Endothelial cell (in vitro differentiated cells): ENCODE results near the gene LGALS14. TPM values are rescaled to one million over a fixed set of nuclear protein-coding genes. Genes with fewer than 3 reads are reported as not detected.

ENCODE experiments used
- DNase-seq: peaks from one replicate; pipeline ENCODE4 v3.0.0; 2021; ENCODE audit warnings: low spot score
- H3K27ac Mint-ChIP-seq: one replicate; pipeline ENCODE4 v1.8.0; 2021; ENCODE audit warnings: mixed read lengths, inconsistent platforms; ENCODE audit not compliant: unreplicated experiment
- H3K27me3 Mint-ChIP-seq: one replicate; pipeline ENCODE4 v1.8.0; 2021; ENCODE audit warnings: mild to moderate bottlenecking, moderate library complexity, mixed read lengths, inconsistent platforms; ENCODE audit not compliant: unreplicated experiment
- H3K36me3 Mint-ChIP-seq: one replicate; pipeline ENCODE4 v1.8.0; 2021; ENCODE audit warnings: mild to moderate bottlenecking, low read depth, mixed read lengths, inconsistent platforms; ENCODE audit not compliant: unreplicated experiment
- H3K4me1 Mint-ChIP-seq: one replicate; pipeline ENCODE4 v1.8.0; 2021; ENCODE audit warnings: mild to moderate bottlenecking, mixed read lengths, inconsistent platforms; ENCODE audit not compliant: unreplicated experiment
- H3K4me3 Mint-ChIP-seq: one replicate; pipeline ENCODE4 v1.8.0; 2021; ENCODE audit warnings: mild to moderate bottlenecking, mixed read lengths, inconsistent platforms; ENCODE audit not compliant: unreplicated experiment
- H3K9me3 Mint-ChIP-seq: one replicate; pipeline ENCODE4 v1.8.0; 2021; ENCODE audit warnings: mixed read lengths, inconsistent platforms; ENCODE audit not compliant: unreplicated experiment
- CTCF ChIP-seq: fragments of 200-600 bp; sonication (generic); IDR thresholded peaks from one replicate; pipeline ENCODE4 v1.5.0; 2021; ENCODE audit warnings: antibody characterized with exemption; ENCODE audit not compliant: unreplicated experiment
- total RNA-seq: library from RNA; stranded (reverse); fragmentation: NEBNext Ultra II Directional; extraction: Animal tissue kit (Norgen Biotek cat#: 25700); gene quantifications from one replicate; pipeline ENCODE4 v1.2.1, GENCODE V29; 2021; ENCODE audit not compliant: unreplicated experiment

The LGALS14 gene
- total RNA-seq, 1 donor from 2014 or later = not detected

- TF ChIP-seq CTCF = no peak
- no peaks in the 10 kb centered on the region for H3K36me3 Mint-ChIP-seq
- no peak for DNase-seq
- H3K4me3 Mint-ChIP-seq = no peak overlapping the region
- no peaks in the 10 kb centered on the region for H3K27me3 Mint-ChIP-seq
- no peaks in the 10 kb centered on the region for H3K9me3 Mint-ChIP-seq
- no peak overlapping the region for H3K27ac Mint-ChIP-seq
- no peaks in the 10 kb centered on the region for H3K4me1 Mint-ChIP-seq
Observed at GRCh38 chr19:39754544-39754943, 50.3 kb downstream of the LGALS14 start.

GRCh38 chr19:39754971-39755370 is 50.7 kb downstream of the LGALS14 start:
- Mint-ChIP-seq H3K27ac (no peak overlapping the region), H3K27me3 (no peaks in the 10 kb centered on the region), H3K9me3 (no peaks in the 10 kb centered on the region), H3K4me1 (no peaks in the 10 kb centered on the region), H3K36me3 (no peaks in the 10 kb centered on the region), H3K4me3 (no peak overlapping the region)
- no peak for DNase-seq
- TF ChIP-seq CTCF = no peak

Other genes starting within 250 kb of the LGALS14 start
- gene TIMM50, start 223.6 kb upstream of the LGALS14 start, total RNA-seq = 86.2 TPM
- gene DLL3, start 205.5 kb upstream of the LGALS14 start, total RNA-seq = 42.7 TPM
- gene SELENOV, start 189.3 kb upstream of the LGALS14 start, total RNA-seq = 2.9 TPM
- 3.2 TPM for gene EID2B, start 171.6 kb upstream of the LGALS14 start, total RNA-seq
- 19.6 TPM for gene EID2, start 164.3 kb upstream of the LGALS14 start, total RNA-seq
- gene LGALS13, start 102.0 kb upstream of the LGALS14 start, total RNA-seq = not detected
- gene LGALS16, start 48.6 kb upstream of the LGALS14 start, total RNA-seq = not detected
- not detected for gene CLC, start 33.5 kb downstream of the LGALS14 start, total RNA-seq
- not detected for gene LEUTX, start 74.4 kb downstream of the LGALS14 start, total RNA-seq
- 29.5 TPM for gene DYRK1B, start 129.7 kb downstream of the LGALS14 start, total RNA-seq
- gene FBL, start 141.9 kb downstream of the LGALS14 start, total RNA-seq = 271 TPM
- gene FCGBP, start 230.2 kb downstream of the LGALS14 start, total RNA-seq = 1.8 TPM